NCI-H2107 (cell line): ENCODE results near the gene ZNF382.
"Not testable (repeated sequence)": the region's sequence is repeated elsewhere in the genome, so short reads cannot be mapped to it uniquely, and the experiment has no call there.

Experiments
- DNase-seq: peaks from one replicate; lab custom pipeline; 2025; lab: John Stamatoyannopoulos, UW

ZNF382 gene

GRCh38 chr19:36605101-36605876, at the start of gene ZNF382:
ZNF382 (plus strand) TSS chr19:36605313; CDS start chr19:36609915, 4,602 bp downstream.
- DNase-seq, result peak; percentile 48

DNA sequence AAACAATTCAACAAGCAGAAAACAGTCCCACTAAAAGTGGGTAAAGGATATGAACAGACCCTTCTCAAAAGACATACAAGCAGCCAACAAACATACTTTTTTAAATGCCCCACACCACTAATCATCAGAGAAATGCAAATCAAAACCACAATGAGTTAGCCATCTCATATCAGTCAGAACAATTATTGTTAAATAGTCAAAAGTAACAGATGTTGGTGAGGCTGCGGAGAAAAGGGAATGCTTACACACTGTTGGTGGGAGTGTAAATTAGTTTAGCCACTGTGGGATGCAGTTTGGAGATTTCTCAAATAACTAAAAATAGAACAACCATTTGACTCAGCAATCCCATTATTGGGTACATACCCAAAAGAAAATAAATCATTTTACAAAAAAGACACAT, 40.7 kb upstream of the ZNF382 start:
- no peak for DNase-seq

DNA sequence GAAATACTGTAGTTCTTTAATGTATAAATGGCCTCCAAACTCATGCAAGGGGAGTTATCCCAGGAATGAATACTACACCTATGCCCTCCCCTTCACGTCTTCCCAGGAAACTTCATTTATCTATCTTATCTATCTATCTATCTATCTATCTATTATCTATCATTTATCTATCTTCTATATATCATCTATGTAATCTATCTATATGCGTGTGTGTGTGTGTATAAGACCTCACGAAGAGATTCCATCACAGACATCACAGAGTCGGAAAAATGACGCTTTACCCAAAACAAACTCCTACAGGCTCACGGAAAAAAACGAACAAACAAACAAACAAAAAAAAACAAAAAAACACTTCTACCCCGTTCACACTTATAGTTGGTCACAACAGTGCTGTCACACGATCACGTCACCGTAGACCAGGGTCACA, 32.5 kb upstream of the ZNF382 start:
- no peak for DNase-seq

DNA sequence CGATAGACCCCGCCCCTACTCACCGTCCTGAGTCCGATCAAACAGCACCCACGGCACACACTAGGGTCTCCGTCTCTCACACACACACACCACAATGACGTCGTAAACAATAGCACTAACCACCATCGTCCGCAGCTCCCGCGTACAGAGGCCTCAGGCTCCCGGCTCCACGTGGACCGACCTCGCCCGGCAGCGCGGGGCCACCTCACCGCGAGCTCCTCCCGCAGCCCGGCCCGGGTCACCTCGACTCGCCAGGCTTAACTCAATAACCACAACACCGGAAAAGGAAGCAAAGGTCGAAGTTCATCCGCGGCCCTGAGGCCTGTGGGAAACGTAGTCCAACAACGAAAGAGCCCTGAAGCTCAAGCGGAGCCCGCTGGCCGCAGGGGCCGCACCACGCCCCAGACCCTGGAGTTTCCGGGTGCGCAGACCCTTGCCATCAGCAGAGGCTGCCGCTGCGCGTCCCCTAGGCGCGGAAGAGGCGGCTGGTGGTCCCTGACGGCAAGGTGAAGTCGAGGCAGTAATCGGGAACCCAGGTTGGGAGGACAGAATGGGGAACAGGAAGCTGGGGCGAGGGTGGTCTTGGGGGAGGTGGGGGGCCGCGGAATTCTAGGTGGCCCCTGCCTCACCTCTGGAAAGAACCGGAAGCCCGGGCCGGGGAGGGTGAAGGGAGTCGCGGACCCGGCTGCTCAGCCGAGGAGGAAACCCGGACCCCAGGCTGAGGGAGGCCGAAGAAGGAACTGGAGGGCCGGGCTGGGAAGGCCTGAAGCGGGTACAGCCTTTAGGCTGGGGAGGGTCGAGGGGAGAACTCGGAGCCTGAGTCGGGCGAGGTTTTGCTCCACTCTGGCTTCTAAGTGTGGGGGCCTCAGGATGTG, 31.9 kb upstream of the ZNF382 start, which contains the start of gene ZNF529:
ZNF529 (minus strand) TSS at position 273 of the 875 bp plus-strand sequence. CDS start 946 bp downstream, outside the sequence.
- DNase-seq, result peak; percentile 57

DNA sequence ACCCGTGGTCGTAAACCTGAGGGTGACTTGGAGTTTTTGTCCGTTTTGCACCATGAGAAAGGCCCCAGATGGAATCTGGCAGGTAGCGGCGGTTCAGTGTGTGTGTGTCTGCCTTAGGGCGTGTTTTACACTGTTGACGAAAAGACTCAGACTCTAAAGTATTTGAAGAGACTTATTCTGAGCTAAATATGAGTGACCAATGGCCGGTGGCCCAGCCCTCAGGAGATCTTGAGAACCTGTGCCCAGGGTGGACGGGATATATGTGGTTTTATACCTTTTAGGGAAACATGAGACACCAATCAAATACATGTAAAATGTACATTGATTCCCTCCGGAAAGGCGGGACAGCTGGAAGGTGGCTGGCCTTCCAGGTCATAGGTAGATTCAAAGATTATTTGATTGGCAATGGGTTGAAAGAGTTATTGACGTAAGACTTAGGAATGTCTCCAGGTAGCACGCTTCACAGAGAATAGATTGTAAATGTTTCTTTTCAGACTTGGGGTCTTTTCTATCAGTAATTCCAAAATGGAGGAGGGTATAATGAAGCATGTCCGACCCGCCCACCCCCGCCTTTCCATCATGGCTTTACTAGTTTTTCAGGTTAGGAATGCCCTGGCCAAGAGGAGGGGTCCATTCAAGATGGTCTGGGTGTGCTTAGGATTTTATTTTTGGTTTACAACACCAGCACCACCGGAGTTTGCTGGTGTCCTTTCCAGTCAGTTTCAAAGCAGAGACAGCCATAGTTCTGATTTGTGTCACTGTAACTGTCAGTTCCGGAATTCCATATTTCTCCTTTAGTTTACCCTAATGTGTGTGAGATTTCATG, 31.0 kb upstream of the ZNF382 start:
- no peak for DNase-seq

GRCh38 chr19:36574741-36575140, 30.4 kb upstream of the ZNF382 start:
- no peak for DNase-seq

GRCh38 chr19:36577271-36577996, 27.7 kb upstream of the ZNF382 start:
- DNase-seq, result no peak

DNA sequence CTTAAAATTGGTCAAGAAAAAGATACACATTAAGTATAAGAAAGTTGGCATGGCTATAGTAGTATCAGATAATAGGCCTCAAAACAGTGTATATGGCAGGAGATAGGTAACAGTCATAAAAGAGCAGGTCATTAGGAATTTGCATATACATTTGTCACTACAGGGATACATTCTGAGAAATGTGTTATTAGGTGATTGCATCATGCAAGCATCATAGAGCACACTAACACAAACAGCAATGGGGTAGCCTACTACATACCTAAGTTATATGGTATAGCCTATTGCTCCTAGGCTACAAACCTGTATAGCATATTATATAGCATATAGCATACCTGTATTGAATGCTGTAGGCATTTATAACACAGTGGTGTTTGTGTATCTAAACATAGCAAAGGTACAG, 25.9 kb upstream of the ZNF382 start:
- DNase-seq, result no peak

DNA sequence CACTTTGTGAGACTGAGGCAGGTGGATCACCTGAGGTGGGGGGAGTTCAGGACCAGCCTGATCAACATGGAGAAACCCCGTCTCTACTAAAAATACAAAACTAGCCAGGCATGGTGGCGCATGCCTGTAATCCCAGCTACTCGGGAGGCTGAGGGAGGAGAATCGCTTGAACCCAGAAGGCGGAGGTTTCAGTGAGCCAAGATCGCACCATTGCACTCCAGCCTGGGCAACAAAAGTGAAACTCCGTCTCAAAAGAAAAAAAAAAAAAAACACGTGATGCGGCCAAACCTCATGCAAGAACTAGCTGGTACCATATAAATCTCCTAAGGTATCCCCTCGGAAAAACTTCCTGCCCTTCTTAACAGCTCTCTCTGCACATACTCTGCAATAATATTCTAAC, 2.4 kb upstream of the ZNF382 start:
- DNase-seq, result not testable (repeated sequence)

DNA sequence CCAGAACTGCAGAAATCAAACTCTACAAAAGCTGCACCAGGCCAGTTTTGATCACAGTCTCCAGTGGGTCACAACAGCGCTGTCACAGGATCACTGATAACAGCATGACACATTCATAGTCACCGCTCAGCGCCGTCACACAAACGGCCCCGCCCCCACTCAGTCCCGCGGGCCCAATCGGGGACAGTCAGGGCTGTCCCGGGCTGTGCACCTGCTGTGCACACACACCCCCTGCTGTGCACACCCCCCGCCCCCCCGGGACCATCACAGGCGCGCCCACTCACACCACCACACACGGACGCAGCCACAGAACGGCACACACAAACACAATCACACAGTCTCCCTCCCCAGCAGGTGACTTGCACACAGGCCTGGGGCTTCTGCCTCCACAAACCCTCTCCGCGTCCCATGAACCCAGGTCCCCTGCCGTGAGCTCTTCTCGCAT, 435 bp upstream of the ZNF382 start:
- DNase-seq, result peak; percentile 9

- DNase-seq, result no peak
These were observed 865 bp downstream of the ZNF382 start for GRCh38 chr19:36605877-36606478.

GRCh38 chr19:36627057-36627456, 21.9 kb downstream of the ZNF382 start:
- no peak for DNase-seq

DNA sequence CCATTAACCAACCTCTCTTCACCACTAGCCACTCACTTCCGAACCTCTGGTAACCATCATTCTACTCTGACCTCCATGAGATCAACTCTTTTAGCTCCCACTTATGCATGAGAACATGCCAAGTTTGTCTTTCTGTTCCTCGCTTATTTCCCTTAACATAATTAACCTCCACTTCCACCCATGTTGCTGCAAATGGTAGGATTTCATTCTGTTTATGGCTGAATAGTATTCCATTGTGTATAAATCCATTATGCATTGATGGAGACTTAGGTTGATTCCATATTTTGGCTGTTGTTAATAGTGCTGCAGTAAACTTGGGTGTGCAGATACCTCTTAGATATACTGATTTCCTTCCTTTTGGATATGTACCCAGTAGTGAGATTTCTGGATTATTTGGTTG, 30.2 kb downstream of the ZNF382 start:
- no peak for DNase-seq

GRCh38 chr19:36638862-36639510, 33.9 kb downstream of the ZNF382 start:
- no peak for DNase-seq

DNA sequence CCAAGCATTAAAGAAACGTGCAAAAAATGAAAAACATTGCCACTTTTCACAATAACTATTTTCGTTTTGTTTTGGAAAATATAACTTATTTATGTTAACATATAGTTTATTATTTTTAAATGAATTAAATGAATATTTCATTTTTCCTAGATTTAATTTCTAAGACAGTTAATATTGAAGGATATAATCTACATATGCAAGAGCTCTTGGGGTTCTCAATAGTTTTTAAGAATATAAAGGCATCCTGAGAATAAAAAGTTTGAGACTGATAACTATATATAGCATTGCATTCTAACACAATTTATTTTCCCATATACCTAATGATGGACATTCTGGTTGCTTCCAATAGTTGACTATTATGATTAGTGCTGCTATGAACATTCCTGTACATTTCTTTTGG, 41.6 kb downstream of the ZNF382 start:
- no peak for DNase-seq

GRCh38 chr19:36652958-36653357, 47.8 kb downstream of the ZNF382 start:
- no peak for DNase-seq

- no peak for DNase-seq
These were observed 60.7 kb downstream of the ZNF382 start for GRCh38 chr19:36665832-36666231.

GRCh38 chr19:36668646-36669045, 63.5 kb downstream of the ZNF382 start:
- DNase-seq, result no peak

- no peak for DNase-seq
These were observed 67.3 kb downstream of the ZNF382 start for GRCh38 chr19:36672368-36672767.

DNA sequence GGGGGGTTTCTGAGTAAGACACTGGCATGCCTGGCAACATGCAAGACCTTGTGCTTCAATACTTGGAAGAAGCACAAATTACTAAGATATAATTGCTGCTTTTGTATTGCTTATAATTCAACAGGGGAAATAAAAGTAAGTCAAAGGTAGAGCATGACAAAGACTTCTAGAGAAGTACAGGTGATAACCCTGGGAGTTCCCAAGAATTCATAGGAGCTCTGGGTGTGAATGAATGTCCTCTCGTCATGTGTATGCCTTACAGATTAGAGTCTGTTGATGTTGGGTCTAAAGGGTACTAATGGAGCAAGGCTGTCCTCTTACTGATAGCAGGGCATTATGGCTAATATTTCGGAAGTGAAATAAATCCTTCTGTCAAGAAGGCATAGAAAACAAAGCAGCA, 69.1 kb downstream of the ZNF382 start:
- DNase-seq, result no peak
